Epidermal melanocyte (primary cell): Measurements from ENCODE around the gene SLC25A45.
A peak's percentile ranks its signal among the peaks of the same experiment; 100 is the strongest.
"Not testable (repeated sequence)": the region's sequence is repeated elsewhere in the genome, so short reads cannot be mapped to it uniquely, and the experiment has no call there.

ENCODE experiments used
- DNase-seq: peaks from one replicate; pipeline ENCODE4 v3.0.0; 2011; ENCODE audit warnings: low spot score; ENCODE audit not compliant: insufficient read length

Gene SLC25A45

GRCh38 chr11:65363770-65364169 is 18.7 kb downstream of the SLC25A45 start:
- DNase-seq: no peak

GRCh38 chr11:65362966-65363365 is 19.5 kb downstream of the SLC25A45 start:
- DNase-seq: no peak

- DNase-seq: no peak
Measured at GRCh38 chr11:65362320-65362931, 20.0 kb downstream of the SLC25A45 start.

- no peak for DNase-seq
Measured at GRCh38 chr11:65357856-65358356, 24.5 kb downstream of the SLC25A45 start.

- no peak for DNase-seq
Measured at GRCh38 chr11:65356394-65356972, 26.0 kb downstream of the SLC25A45 start.

GRCh38 chr11:65355776-65356393 is 26.6 kb downstream of the SLC25A45 start:
- no peak for DNase-seq

- DNase-seq: no peak
Measured at GRCh38 chr11:65355013-65355775, 27.3 kb downstream of the SLC25A45 start.

- DNase-seq: peak; percentile 99
Measured at GRCh38 chr11:65354265-65355012, 28.0 kb downstream of the SLC25A45 start, which contains the start of gene TIGD3. TIGD3 (plus strand) TSS chr11:65354751; CDS start chr11:65355809, 1,058 bp downstream.

GRCh38 chr11:65353900-65354264 is 28.6 kb downstream of the SLC25A45 start:
- DNase-seq: no peak

GRCh38 chr11:65353376-65353775 is 29.1 kb downstream of the SLC25A45 start:
- DNase-seq: no peak

GRCh38 chr11:65352783-65353182 is 29.7 kb downstream of the SLC25A45 start:
- no peak for DNase-seq

GRCh38 chr11:65351511-65351910 is 30.9 kb downstream of the SLC25A45 start:
- no peak for DNase-seq

- no peak for DNase-seq
Measured at GRCh38 chr11:65341856-65342255, 40.6 kb downstream of the SLC25A45 start.

GRCh38 chr11:65340226-65340625 is 42.2 kb downstream of the SLC25A45 start:
- no peak for DNase-seq

GRCh38 chr11:65338676-65339075 is 43.8 kb downstream of the SLC25A45 start:
- DNase-seq: no peak

- DNase-seq: no peak
Measured at GRCh38 chr11:65334696-65335295, 47.6 kb downstream of the SLC25A45 start.

GRCh38 chr11:65332591-65332990 is 49.9 kb downstream of the SLC25A45 start:
- not testable (repeated sequence) for DNase-seq

GRCh38 chr11:65330544-65330943 is 51.9 kb downstream of the SLC25A45 start:
- no peak for DNase-seq

GRCh38 chr11:65329944-65330403 is 52.5 kb downstream of the SLC25A45 start:
- peak; percentile 62 for DNase-seq

- DNase-seq: no peak
Measured at GRCh38 chr11:65329478-65329877, 53.0 kb downstream of the SLC25A45 start.

- DNase-seq: no peak
Measured at GRCh38 chr11:65327021-65327420, 55.4 kb downstream of the SLC25A45 start.
